GM12875 (cell line): ENCODE measurements around the gene SAMD8.

Experiments used
- H3K4me3 ChIP-seq: one replicate; pipeline ENCODE4 v1.5.1; 2011; ENCODE audit warnings: low read depth, low read length, control low read depth
- TF ChIP-seq, protein P1 (sequence below): IDR thresholded peaks from 2 replicates; pipeline ENCODE4 v1.5.1; 2011; ENCODE audit warnings: low read depth, mild to moderate bottlenecking, control low read depth, inconsistent platforms, low read length, moderate library complexity, borderline replicate concordance; ENCODE audit not compliant: insufficient read depth

SAMD8 gene

DNA sequence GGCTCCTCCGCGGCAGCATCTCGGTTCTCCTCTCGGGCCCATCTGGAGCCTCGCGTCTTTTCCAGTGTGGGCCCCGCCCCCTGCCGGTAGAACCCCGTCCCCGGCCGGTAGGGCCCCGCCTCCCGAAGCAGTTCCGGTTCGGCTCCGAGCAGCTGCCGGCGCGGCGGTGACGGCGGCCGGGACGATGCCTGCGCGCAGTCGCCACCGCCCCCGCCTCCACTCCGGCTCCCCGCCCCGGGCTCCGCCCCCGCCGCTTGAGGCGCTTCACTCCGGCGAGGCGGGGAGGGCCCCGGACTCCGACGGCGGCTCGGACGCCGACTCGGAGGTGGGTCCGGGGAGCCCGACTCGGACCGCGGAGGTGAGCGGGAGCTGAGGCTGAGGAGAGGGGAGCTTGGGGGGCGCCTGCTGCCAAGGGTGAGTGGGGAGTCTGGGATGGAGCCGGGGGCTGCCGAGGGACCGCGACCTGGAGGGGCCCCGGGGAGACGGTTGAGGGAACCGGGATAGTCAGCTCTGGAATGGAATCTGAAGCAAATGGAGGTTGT, at the start of gene SAMD8:
Gene SAMD8, plus strand, starts transcription at position 292 of the 542 bp plus-strand sequence. CDS start 38,873 bp downstream, outside the sequence.
- TF ChIP-seq, protein P1, sequence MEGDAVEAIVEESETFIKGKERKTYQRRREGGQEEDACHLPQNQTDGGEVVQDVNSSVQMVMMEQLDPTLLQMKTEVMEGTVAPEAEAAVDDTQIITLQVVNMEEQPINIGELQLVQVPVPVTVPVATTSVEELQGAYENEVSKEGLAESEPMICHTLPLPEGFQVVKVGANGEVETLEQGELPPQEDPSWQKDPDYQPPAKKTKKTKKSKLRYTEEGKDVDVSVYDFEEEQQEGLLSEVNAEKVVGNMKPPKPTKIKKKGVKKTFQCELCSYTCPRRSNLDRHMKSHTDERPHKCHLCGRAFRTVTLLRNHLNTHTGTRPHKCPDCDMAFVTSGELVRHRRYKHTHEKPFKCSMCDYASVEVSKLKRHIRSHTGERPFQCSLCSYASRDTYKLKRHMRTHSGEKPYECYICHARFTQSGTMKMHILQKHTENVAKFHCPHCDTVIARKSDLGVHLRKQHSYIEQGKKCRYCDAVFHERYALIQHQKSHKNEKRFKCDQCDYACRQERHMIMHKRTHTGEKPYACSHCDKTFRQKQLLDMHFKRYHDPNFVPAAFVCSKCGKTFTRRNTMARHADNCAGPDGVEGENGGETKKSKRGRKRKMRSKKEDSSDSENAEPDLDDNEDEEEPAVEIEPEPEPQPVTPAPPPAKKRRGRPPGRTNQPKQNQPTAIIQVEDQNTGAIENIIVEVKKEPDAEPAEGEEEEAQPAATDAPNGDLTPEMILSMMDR = no peak

DNA sequence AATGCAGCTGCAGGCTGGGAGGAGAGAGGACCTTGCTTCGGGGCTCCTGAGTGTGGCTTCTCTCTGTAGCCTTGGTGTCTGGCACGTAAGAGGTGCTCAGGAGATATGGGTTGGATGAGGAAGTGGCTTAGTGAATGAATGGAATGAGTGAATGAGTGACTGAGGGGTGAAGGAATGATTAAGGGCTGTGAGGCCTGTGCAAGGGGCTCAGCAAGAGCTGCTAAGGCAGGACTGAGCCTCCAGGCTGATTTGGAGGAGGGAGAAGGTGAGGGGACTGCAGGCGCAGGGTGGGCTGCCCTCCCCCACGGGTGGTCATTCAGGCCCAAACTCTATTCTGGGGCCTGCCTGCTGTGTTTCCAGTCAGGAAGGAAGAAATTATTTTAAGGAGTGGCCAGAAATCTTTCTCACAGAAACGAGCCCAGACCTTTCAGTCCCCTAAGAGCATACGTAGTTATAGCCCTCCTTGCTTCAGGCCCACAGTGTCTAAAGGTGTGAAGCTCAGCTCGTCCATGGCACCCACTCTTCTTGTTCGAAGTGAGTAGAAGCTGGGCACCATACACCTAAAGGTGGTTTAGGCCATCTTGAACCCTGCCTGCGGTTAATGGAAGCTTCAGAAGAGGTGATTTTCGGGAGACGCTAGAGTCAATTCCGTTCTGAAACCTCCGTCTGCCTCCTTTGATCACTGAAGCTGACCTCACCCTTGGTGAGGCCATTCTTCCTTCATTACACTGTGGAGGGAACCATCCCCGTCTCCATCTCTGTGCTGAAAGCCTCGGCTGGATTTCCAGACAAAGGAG, 49.5 kb upstream of the SAMD8 start:
- no peak overlapping the region for H3K4me3 ChIP-seq
- TF ChIP-seq, protein P1 = no peak

More for the DNA sequence above, at the start of gene SAMD8:
- H3K4me3 ChIP-seq = peak within 1 kb of the TSS; percentile 93

DNA sequence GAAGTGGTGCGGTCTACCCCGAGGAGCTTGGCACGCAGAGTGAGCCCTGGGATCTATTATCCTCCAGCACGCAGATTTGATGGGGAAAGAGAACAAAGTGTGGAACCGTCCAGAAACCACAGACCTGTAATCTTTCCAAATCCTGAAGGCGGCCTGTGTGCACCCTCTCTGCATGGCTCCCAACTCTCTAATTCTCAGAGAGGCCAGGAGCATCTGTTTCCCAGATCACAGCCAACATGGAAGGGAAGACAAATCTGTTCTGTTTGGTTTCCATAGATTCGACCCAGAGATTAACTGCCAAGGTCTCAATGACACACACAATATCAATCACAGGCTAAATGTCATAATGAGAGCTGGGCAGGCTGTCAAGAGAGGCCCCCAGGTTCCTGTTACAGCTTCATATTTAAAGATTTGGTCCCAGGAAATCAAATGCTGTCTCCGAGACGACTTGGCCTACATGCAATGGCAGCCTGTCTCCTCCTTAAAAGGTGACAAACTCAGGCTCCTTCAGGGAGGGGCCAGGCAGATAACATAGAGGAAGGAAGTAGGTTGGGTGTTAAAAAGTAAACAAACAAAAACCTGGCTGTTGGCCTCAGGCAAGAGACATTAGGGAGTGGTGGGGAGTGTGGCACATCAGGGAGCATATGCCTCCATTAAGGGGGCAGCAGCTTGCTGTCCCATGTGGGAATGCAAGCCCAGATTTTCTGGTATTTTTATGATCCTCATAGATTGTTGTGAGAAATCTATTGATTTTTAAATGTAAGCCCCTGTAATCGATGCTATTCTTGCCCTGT, 48.8 kb upstream of the SAMD8 start:
- no peak overlapping the region for H3K4me3 ChIP-seq
- TF ChIP-seq, protein P1 = no peak

DNA sequence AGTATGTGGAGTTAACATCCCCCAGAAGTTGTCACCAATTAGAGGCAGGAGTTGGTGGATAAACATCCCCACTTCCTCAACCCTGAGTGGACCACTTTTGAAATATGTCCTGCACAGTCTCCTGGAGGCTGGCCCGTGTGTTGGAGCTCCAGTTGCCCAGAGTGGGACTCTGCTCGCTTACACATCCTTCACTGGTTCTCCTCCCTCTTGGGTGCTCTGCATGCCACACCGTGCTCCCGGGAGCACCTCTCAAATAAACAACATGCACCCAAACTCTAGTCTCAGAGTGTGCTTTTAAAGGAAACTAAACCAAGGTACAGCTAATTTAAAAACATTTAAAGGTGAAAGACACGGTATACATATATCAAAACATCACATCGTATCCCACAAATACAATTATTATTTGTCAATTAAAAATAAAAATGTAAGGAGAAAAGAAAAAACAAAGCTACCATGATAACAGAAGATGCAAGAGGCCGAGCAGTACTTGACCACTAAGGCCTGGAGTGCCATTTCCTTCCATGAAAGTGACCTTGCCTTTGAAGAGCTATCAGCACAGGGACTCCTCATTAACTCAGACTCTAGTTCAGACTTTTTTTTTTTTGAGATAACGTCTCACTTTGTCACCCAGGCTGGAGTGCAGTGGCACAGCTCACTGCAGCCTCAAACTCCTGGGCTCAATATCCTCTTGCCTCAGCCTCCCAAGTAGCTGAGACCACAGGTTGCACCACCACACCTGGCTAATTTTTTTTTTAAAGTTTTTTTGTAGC, 47.8 kb upstream of the SAMD8 start:
- no peak overlapping the region for H3K4me3 ChIP-seq
- TF ChIP-seq, protein P1 = no peak

DNA sequence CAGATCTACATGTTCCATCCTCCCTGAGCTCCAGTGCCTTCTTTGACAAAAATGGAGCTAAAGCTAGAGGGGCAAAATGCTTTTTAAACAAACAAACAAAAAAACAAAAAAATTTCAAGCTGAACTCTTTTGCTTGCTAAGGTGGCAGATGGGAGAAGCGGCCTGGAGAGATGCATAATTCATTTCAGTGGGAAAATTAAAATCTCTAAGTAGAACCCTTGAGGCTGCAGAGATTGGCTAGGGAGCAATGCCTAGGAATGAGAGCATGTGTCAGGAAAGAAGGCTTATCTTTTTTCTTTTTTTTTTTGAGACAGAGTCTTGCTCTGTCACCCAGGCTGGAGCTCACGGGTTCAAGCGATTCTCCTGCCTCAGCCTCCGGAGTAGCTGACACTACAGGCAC, 46.4 kb upstream of the SAMD8 start:
- no peak overlapping the region for H3K4me3 ChIP-seq
- TF ChIP-seq, protein P1 = no peak

DNA sequence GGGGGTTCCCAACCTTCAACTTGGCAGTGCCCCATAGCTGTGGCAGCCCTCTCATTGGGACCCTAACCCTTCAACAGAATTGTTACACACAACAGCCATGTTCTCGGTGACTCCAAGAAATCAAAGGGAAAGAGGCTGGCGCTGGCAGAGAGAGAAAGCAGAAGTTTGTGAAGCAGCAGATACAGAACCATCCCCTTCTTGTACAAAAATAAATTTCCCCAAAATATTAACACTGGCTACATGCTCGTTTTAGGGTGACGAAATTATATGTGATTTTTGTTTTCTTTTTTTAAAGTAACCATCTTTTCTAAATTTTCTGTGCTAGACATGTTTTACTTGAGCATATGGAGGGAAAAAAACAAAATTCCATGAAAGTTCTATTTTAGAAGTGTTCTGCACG, 45.2 kb upstream of the SAMD8 start:
- no peak overlapping the region for H3K4me3 ChIP-seq
- TF ChIP-seq, protein P1 = no peak
